Adrenal gland (tissue), 5 donors: ENCODE data around the gene GAN.

Experiments used
- POLR2A ChIP-seq, 2 donors: fragments of 450-650 bp; IDR thresholded peaks; one replicate each; pipeline ENCODE4 v1.6.1; 2017; ENCODE audit warnings: antibody characterized with exemption in 2 of 2, mild to moderate bottlenecking in 2 of 2, moderate library complexity in 1 of 2
- TF ChIP-seq, protein P1 (sequence below), 6 experiments: fragments of 450-650 bp in 4 of 6; fragments of 200-600 bp in 2 of 6; sonication (generic) in 1 of 6; IDR thresholded peaks; 1 replicate in 5 of 6; 2 replicates in 1 of 6; pipeline versions ENCODE4 v1.5.1 to v1.8.0; 2016 to 2021; ENCODE audit warnings: antibody characterized with exemption in 6 of 6, mild to moderate bottlenecking in 2 of 6, moderate library complexity in 1 of 6
- donor health status: DM: no; HTN: no; CAD: no.

DNA sequence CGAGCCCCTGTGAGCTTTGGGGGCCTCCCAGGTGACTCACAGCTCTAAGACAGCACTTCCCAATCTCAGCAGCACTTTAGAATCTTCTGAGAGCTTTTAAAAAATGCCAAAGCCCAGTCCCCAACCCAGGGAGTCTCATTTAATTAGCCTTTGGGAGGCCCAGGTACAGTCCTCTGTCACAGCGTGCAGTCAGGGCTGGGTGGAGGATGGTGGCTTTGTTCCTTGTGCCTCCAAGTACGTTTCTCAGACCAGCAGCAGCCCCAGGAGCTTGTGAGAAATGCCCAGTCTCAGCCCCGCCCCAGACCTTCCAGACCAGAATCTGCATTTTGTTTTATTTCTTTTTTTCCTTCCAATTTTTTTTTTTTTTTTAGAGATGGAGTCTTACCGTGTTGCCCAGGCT is 102.4 kb downstream of the GAN start:
- TF ChIP-seq, protein P1, sequence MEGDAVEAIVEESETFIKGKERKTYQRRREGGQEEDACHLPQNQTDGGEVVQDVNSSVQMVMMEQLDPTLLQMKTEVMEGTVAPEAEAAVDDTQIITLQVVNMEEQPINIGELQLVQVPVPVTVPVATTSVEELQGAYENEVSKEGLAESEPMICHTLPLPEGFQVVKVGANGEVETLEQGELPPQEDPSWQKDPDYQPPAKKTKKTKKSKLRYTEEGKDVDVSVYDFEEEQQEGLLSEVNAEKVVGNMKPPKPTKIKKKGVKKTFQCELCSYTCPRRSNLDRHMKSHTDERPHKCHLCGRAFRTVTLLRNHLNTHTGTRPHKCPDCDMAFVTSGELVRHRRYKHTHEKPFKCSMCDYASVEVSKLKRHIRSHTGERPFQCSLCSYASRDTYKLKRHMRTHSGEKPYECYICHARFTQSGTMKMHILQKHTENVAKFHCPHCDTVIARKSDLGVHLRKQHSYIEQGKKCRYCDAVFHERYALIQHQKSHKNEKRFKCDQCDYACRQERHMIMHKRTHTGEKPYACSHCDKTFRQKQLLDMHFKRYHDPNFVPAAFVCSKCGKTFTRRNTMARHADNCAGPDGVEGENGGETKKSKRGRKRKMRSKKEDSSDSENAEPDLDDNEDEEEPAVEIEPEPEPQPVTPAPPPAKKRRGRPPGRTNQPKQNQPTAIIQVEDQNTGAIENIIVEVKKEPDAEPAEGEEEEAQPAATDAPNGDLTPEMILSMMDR (IDR thresholded peaks at IDR 0.05) = no peak
- no peak for TF ChIP-seq POLR2A (IDR thresholded peaks at IDR 0.05)
